ENCODE data around the gene RYR3.

RYR3 gene

DNA sequence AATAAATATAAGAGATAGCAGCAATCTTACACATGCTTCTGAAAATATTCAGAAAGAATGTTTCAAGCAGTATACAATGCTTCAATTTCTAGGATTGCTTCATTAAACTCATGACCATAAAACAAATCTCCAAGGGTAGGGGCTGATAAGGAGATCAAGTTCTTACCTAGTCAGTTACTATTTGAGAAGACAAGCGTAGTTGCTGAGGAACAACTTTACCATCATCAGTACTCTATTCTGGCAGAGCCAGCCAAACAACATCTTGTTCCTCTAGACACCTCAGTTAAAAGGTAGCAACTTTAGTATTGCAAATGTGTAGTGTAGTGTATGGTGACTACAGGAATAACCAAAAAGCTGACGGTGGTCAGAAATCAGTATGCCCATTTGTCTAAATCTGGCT lies 572.2 kb downstream of the RYR3 start:
- DNase-seq (ENCODE audit: low read depth), result no peak

DNA sequence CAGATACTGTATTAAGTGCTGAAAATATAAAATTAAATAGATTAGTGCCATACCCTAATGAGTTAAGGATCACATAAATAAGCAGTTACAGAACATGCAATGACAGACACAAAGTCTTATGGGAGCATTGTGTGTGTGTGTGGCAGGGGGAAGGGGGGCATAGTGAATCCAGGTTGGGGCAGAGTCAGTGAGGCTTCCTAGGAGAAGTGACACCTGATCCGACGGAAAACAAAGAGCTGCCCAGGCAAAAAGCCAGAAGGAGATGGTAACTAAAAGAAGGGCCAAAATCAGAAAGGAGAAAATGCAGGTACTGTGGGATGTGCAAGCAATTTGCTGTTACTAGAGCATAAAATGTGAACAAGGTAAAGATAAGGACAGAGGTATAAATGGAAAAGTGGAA lies 577.4 kb downstream of the RYR3 start:
- no peak for DNase-seq (ENCODE audit: low read depth)

DNA sequence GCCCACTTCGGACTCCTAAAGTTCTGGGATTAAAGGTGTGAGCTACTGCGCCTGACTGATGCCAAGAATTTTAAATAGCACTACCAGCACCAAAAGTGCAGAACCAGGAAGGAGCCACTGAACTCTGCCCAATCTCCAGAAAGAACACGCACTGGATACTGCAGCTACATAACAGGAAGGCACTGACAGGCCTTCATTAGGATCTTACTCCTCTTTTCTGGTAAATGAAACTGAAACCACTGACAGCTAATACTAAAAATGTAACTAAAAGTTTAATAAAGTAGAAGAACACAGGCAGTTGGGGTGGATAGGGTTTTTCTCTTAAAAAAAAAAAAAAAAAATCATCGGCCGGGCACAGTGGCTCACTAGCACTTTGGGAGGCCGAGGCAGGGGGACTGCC lies 583.4 kb downstream of the RYR3 start:
- DNase-seq (ENCODE audit: low read depth), result no peak

DNA sequence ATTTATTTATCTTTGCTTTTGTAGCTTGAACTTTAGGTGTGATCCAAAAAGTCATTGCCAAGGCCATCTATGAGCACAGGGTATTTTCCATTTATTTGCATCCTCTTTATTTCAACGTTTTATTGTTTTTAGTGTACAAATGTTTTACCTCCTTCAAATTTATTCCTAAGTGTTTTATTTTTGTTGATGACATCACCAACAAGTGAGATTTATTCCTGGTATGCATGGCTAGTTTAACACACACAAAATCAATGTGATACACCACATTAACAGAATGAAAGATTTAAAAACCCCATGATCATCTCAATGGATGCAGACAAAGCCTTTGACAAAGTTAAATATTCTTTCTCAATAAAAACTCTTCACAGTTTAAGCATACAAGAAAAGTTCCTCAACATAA lies 591.3 kb downstream of the RYR3 start:
- no peak for DNase-seq (ENCODE audit: low read depth)

DNA sequence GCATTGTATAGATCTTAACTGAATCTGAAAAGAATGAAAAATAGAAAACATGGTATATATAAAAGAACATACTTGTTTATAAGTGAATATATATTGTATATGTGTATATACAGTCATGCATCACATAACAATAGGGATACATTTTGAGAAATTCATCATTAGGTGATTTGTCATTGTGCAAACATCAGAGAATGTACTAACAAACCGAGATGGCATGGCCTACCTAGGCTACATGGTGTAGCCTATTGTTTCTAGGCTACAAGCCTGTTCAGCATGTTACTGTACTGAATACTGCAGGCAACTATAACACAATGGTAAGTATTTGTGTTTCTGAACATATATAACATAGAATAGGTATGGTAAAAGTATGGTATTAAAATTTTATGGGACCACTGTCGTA lies 592.9 kb downstream of the RYR3 start:
- no peak for DNase-seq (ENCODE audit: low read depth)

DNA sequence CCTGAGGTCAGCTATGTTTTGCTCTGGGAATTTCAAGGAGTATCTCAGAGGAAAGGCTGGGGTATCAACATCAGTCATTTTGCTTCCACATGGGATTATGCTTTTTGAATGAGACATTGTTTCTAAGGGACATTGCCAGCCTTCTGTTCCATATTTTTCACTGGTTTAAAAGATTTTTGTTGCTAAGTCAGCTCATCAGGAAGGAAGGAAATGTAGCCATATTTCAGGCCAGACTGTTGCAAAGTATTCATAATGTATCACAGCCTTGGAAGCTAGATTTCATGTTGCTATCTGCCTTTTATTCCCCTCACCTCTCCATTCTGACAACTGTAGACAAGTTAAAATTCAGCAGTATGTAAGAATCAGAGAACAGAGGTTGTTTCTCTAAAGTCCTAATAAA lies 596.6 kb downstream of the RYR3 start:
- DNase-seq (ENCODE audit: low read depth), result no peak

DNA sequence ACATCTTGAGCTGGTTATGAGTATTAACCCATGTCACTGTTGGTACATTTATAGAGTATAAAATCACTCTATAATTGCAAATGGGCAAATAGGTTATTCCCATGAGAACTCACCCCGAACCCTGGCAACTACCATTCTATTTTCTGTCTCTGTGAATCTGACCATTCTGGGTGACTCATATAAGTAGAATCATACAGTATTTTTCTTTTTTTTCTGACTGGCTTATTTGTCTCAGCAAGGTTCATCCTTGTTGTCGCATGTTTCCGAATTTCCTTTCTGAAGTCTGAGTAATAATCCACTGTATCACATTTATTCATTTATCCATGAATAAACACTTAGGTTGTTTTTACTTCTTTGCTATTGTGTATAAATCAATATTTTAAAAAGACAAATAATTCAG lies 597.6 kb downstream of the RYR3 start:
- no peak for DNase-seq (ENCODE audit: low read depth)

DNA sequence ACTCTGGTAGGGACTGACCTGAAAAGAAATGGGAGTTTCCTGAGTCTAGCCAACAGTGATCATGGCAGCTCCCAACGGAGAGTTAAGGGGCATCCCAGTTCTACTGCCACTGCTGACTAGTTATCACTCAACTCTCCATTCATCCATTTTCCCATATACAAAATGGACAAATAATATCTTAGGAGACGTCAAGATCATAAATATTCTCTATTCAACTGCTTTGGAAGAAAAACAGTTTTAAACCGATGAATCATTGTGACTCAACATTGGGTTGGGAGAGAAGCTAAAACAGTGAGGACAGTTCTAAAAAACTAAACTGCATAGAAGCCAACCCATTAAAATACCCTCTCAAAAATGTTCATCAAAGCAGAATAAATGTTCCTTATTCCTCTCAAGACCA lies 600.0 kb downstream of the RYR3 start:
- DNase-seq (ENCODE audit: low read depth), result no peak

DNA sequence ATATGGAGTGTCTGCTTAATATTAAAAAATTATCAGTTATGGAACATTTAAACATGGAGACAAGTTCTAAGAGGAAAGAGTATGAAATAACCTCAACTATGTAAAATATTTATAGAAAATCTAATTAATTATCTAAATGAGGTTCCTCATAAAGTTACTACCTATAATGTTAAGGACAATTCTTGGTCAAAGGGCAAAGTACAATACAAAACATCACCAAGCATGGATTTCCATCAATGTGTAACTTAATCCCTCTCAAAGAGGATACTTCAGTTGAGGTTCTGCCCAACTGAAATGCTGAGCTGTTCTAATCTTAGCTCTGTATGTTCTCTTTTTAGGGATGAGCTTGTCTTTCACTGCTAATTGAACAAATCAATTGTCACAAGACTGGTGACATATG lies 601.6 kb downstream of the RYR3 start:
- no peak for DNase-seq (ENCODE audit: low read depth)

DNA sequence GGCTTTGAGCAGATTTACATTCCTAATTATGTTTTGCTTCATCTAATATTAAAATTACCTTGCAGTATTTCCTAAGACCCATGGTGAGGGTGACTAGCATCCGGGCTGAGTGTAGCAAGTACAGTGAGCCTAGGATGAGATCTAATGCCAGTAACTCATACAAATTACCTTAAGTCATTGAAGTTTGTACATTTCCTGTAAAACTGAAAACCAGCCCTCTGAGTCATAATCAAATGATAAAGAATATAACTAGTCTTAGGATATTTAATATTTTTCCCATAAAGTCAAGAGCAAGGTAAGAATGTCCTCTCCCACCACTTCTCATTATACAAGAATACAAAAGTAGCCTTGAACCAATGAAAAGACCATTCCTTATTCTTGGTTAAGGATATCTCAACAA lies 602.7 kb downstream of the RYR3 start:
- no peak for DNase-seq (ENCODE audit: low read depth)

All from stimulated activated CD8-positive, alpha-beta memory T cell treated with anti-CD3 and anti-CD28 coated beads, Interleukin-15, amount 100 ng/mL, for 24 hours (primary cell).